Measurements from ENCODE around the gene CIAO3.

GRCh38 chr16:769184-769784 is 28.5 kb upstream of the CIAO3 start:
- TF ChIP-seq TARDBP (IDR thresholded peaks at IDR 0.05; ENCODE audit: borderline replicate concordance) (no peak), EZH2 (IDR thresholded peaks at IDR 0.05; ENCODE audit: borderline replicate concordance, control insufficient read depth, low read depth, low read length) (no peak), CHD4 (IDR thresholded peaks at IDR 0.05) (no peak), CTCF (IDR thresholded peaks at IDR 0.05 in 2 of 3, conservative IDR thresholded peaks at IDR 0.05 in 1 of 3; ENCODE audit: control insufficient read depth in 2 of 3, extremely low read depth in 1 of 3, insufficient read depth in 1 of 3, low read depth in 3 of 3, low read length in 3 of 3) (no peak), CEBPB (IDR thresholded peaks at IDR 0.05; ENCODE audit: borderline replicate concordance in 1 of 2, low read depth in 2 of 2, low read length in 2 of 2) (no peak), HDAC6 (IDR thresholded peaks at IDR 0.05; ENCODE audit: unreplicated experiment) (no peak), ATF7 (IDR thresholded peaks at IDR 0.05; ENCODE audit: low read depth) (no peak), NFIC (IDR thresholded peaks at IDR 0.05; ENCODE audit: low read depth, low read length) (no peak), POLR2A (IDR thresholded peaks at IDR 0.05; ENCODE audit: low read depth, low read length) (no peak), HDGF (IDR thresholded peaks at IDR 0.05) (no peak), RB1 (IDR thresholded peaks at IDR 0.05; ENCODE audit: borderline replicate concordance) (no peak)
- TF ChIP-seq, protein P1, sequence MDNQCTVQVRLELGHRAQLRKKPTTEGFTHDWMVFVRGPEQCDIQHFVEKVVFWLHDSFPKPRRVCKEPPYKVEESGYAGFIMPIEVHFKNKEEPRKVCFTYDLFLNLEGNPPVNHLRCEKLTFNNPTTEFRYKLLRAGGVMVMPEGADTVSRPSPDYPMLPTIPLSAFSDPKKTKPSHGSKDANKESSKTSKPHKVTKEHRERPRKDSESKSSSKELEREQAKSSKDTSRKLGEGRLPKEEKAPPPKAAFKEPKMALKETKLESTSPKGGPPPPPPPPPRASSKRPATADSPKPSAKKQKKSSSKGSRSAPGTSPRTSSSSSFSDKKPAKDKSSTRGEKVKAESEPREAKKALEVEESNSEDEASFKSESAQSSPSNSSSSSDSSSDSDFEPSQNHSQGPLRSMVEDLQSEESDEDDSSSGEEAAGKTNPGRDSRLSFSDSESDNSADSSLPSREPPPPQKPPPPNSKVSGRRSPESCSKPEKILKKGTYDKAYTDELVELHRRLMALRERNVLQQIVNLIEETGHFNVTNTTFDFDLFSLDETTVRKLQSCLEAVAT (IDR thresholded peaks at IDR 0.05) = no peak

Data from GM12878 (cell line).